Brain microvascular endothelial cell (primary cell): Measurements from ENCODE around the gene TCP11.

Source experiments
- DNase-seq: peaks from one replicate; pipeline ENCODE4 v3.0.0-alpha.2; 2020
- H3K27ac ChIP-seq: fragments of 250-450 bp; sonication (Bioruptor Pico); 2 replicates; pipeline ENCODE4 v1.5.1; 2020; ENCODE audit warnings: mild to moderate bottlenecking, moderate library complexity
- H3K27me3 ChIP-seq: fragments of 250-450 bp; sonication (Bioruptor Pico); replicated peaks from 2 replicates; pipeline ENCODE4 v1.5.1; 2020; ENCODE audit warnings: mild to moderate bottlenecking
- H3K36me3 ChIP-seq: fragments of 250-450 bp; sonication (Bioruptor Pico); replicated peaks from 2 replicates; pipeline ENCODE4 v1.5.1; 2020; ENCODE audit warnings: mild to moderate bottlenecking
- H3K4me3 ChIP-seq: 2 replicates; pipeline ENCODE4 v1.5.1; 2011; ENCODE audit warnings: low read depth, mild to moderate bottlenecking, control low read depth, low read length, moderate library complexity
- CTCF ChIP-seq: IDR thresholded peaks from 2 replicates; pipeline ENCODE4 v1.5.1; 2011; ENCODE audit warnings: low read depth, mild to moderate bottlenecking, moderate library complexity, low read length, control low read depth, inconsistent platforms; ENCODE audit errors: missing control alignments
- in situ Hi-C: cut with HindIII; loops from 2 replicates; pipeline ENCODE4 v1.10.0; 2017; ENCODE audit warnings: low sequenced_read_pairs, low pct_ligation_motif_present

Gene TCP11

GRCh38 chr6:35088281-35089215, 52.6 kb downstream of the TCP11 start:
- Histone ChIP-seq H3K27me3 (no peaks in the 10 kb centered on the region), H3K36me3 (peaks cover under 1% of the 10 kb centered on the region), H3K4me3 (no peak overlapping the region), H3K27ac (no peak overlapping the region)
- no peak for TF ChIP-seq CTCF
- in situ Hi-C loops, result no loop called here
- no peak for DNase-seq

GRCh38 chr6:35087361-35088280, 53.5 kb downstream of the TCP11 start:
- Histone ChIP-seq H3K4me3 (no peak overlapping the region), H3K27me3 (no peaks in the 10 kb centered on the region), H3K27ac (no peak overlapping the region), H3K36me3 (peaks cover 7% of the 10 kb centered on the region)
- in situ Hi-C loops, result no loop called here
- DNase-seq, result no peak
- TF ChIP-seq CTCF, result no peak

- Histone ChIP-seq H3K27me3 (no peaks in the 10 kb centered on the region), H3K27ac (no peak overlapping the region), H3K36me3 (peaks cover 7% of the 10 kb centered on the region), H3K4me3 (no peak overlapping the region)
- DNase-seq, result no peak
- in situ Hi-C loops, result no loop called here
- no peak for TF ChIP-seq CTCF
These were observed 54.3 kb downstream of the TCP11 start for GRCh38 chr6:35086636-35087360.

- peaks cover 7% of the 10 kb centered on the region for H3K36me3 ChIP-seq
- no peak for DNase-seq
- in situ Hi-C loops, result no loop called here
- no peak overlapping the region for H3K4me3 ChIP-seq
- no peak for TF ChIP-seq CTCF
- no peaks in the 10 kb centered on the region for H3K27me3 ChIP-seq
- H3K27ac ChIP-seq, result no peak overlapping the region
These were observed 54.9 kb downstream of the TCP11 start for GRCh38 chr6:35086282-35086632.

GRCh38 chr6:35085359-35086281, 55.5 kb downstream of the TCP11 start:
- no peaks in the 10 kb centered on the region for H3K27me3 ChIP-seq
- in situ Hi-C loops, result no loop called here
- H3K36me3 ChIP-seq, result peaks cover 7% of the 10 kb centered on the region
- no peak for DNase-seq
- H3K4me3 ChIP-seq, result no peak overlapping the region
- TF ChIP-seq CTCF, result no peak
- H3K27ac ChIP-seq, result no peak overlapping the region
